GM12874 (cell line): Measurements from ENCODE around the gene SMYD3.

ENCODE experiments used
- CTCF ChIP-seq: IDR thresholded peaks from 2 replicates; pipeline ENCODE4 v1.5.1; 2011; ENCODE audit warnings: low read depth, mild to moderate bottlenecking, control low read depth, low read length, moderate library complexity; ENCODE audit not compliant: insufficient read depth

Gene SMYD3

GRCh38 chr1:246158131-246158530, 348.9 kb downstream of the SMYD3 start:
- no peak for TF ChIP-seq CTCF

GRCh38 chr1:246157516-246157915, 349.6 kb downstream of the SMYD3 start:
- no peak for TF ChIP-seq CTCF

- TF ChIP-seq CTCF = no peak
These were observed 350.2 kb downstream of the SMYD3 start for GRCh38 chr1:246156847-246157246.

GRCh38 chr1:246155923-246156322, 351.2 kb downstream of the SMYD3 start:
- no peak for TF ChIP-seq CTCF

- no peak for TF ChIP-seq CTCF
These were observed 353.3 kb downstream of the SMYD3 start for GRCh38 chr1:246153796-246154212.

GRCh38 chr1:246152986-246153431, 354.1 kb downstream of the SMYD3 start:
- TF ChIP-seq CTCF = no peak

GRCh38 chr1:246151796-246152434, 355.2 kb downstream of the SMYD3 start:
- TF ChIP-seq CTCF = no peak
